Measurements from ENCODE around the gene CYFIP1.

The CYFIP1 gene

DNA sequence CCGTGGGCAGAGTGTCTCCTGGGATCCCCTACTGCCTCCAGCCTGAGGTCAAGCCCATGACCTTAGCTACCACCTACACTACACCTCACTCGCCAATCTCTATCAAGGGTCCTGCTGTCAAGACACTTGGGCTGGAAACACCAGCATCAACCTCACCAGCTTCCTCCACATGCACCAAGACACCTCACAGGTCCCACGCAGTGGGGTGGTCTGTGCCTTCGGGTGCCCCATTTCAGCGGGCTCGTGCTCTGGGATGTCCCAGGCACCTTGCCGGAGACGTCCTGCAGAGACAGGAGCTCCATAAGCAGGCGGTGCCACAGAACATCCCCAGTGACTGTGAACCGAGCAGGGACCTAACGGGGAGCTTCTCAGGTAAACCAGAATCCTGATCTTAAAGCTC, 20.0 kb downstream of the CYFIP1 start:
- H3K27ac ChIP-seq, result peak overlapping the region; percentile 50 to 67
- H3K4me3 ChIP-seq, result no peak overlapping the region
- TF ChIP-seq, protein P1, sequence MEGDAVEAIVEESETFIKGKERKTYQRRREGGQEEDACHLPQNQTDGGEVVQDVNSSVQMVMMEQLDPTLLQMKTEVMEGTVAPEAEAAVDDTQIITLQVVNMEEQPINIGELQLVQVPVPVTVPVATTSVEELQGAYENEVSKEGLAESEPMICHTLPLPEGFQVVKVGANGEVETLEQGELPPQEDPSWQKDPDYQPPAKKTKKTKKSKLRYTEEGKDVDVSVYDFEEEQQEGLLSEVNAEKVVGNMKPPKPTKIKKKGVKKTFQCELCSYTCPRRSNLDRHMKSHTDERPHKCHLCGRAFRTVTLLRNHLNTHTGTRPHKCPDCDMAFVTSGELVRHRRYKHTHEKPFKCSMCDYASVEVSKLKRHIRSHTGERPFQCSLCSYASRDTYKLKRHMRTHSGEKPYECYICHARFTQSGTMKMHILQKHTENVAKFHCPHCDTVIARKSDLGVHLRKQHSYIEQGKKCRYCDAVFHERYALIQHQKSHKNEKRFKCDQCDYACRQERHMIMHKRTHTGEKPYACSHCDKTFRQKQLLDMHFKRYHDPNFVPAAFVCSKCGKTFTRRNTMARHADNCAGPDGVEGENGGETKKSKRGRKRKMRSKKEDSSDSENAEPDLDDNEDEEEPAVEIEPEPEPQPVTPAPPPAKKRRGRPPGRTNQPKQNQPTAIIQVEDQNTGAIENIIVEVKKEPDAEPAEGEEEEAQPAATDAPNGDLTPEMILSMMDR (IDR thresholded peaks at IDR 0.05), result no peak
- DNase-seq (ENCODE audit: low spot score), result no peak

DNA sequence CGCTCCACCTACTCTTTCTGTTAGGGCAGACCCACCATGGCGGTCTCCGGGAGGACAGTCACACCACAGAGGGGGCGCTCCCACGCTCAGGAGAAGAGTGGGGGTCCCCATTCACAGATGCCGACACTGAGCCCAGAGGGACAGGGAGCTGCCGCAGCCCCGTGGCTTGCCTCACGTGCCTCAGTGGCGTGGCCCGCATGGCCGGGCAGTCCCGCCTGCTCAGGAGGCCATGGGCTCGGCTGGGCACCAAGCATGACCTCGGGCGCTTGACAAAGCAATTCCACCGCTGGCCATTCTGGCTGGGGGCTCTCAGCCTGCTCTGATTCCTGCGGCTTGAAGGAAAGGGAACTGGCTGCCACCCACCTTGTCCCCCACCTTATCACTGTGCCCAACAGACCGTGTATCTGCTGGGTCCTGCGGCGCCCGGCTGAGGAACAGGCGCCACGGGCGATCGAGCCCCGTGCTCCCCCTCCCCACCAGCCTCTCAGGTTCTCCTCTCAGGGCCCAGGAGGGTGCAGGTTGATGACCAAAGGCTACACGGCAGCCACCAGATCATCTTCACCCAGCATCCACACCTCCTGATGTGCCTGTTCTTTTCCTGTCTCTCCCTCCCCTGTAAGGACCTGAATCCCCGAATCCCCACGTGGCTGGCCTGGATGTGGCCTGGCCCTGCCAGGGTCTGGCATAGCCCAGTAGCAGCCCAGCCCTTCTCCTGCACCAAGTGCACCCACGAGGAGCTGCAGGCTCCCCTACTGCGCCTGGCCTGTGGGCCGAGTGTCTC, 20.7 kb downstream of the CYFIP1 start:
- no peak for DNase-seq (ENCODE audit: low spot score)
- H3K4me3 ChIP-seq, result no peak overlapping the region
- TF ChIP-seq, protein P1 (IDR thresholded peaks at IDR 0.05), result no peak
- H3K27ac ChIP-seq, result peak overlapping the region; percentile 50 to 67

DNA sequence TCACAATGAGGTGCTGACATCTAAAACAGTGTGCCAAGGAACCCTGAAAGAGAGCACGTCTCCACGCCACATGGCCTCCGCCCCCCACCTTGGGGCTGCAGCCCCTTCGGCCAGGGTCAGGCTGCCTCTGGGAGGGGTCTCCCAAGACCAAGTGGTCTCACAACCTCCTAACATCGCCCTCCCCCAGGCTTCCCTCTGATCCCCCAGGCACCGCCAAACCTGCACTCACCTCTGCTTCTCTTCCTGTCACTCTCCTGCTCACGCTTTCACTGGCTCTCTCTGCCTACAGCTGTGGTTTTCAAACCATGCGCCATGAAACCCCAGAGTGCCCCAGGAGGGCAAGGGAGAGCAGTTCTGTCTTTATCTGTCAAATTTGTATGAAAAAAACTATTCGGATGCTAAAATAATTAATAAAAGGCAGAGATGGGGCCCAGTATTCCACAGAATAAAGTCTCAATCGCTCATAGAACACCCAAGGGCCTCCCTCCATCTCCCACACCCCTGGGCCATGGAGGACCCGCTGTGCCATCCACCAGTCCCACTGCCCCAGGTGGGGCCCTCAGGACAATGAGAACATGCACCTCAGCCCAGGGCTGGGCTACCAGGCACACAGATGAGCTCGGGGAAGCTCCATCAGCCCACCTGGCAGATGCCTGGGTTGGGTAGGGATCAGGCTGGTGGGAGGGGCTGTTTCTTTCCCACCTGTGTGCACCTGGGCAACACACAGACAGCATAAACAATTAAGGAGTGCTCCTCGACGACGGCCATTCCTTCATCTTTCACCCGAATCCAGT, 21.5 kb downstream of the CYFIP1 start:
- H3K27ac ChIP-seq, result peak overlapping the region in 1 of 2 donors; percentile 67

DNA sequence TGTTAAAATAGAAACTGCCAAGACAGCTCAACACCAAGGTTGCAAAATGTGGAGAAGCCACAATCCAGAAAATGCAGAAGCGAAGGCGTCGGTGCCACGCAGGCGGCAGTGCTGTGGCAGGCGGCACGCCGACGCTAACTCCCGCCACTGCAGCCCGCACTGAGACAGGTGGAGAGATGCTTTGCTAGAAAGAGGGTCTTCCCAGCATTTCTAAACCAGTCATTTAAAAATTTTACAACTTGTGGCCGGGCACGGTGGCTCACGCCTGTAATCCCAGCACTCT, 23.2 kb downstream of the CYFIP1 start:
- no peak for DNase-seq (ENCODE audit: low spot score)
- H3K4me3 ChIP-seq, result no peak overlapping the region
- TF ChIP-seq, protein P1 (IDR thresholded peaks at IDR 0.05), result no peak
- peak overlapping the region; percentile 58 to 85 for H3K27ac ChIP-seq

More for the DNA sequence above, 21.5 kb downstream of the CYFIP1 start:
- no peak overlapping the region for H3K4me3 ChIP-seq
- TF ChIP-seq, protein P1 (IDR thresholded peaks at IDR 0.05), result no peak
- DNase-seq (ENCODE audit: low spot score), result no peak

DNA sequence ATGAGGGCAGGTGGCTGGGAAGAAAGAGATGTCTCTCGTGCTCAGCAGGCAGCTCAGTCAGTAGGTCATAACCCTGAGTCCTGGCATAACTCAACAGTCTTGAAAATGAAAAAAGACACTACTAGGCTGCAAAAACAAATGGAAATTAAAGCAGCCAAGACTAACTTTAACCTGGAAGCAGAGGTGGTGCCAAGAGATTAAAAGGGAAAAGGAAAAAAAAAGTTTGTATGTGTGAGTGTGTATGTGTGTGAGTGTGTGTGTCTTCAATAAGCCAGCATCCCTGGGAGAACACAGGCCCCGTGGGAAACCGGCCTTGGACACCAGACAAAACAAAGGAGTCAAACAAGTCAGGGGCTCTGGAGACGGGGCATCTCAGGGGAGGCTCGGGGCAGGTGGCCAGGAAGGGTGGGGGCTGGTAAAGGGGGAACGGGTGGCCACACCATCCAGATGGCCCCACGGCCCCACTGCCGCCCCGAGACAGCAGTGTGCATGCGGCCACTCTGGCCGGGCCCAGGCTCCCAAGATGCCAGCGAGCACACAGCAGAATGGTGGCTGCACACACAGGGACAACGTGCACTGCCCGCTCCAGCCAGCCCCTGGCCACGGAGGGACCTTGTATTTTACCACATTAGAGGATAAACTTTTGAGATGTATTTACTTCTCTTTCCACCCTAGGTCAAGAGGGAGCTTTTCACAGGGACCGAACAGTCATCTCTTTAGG, 23.8 kb downstream of the CYFIP1 start:
- peak overlapping the region; percentile 24 for H3K4me3 ChIP-seq
- DNase-seq (ENCODE audit: low spot score), result peak; percentile 81
- peak overlapping the region; percentile 58 to 85 for H3K27ac ChIP-seq
- TF ChIP-seq, protein P1 (IDR thresholded peaks at IDR 0.05), result no peak

DNA sequence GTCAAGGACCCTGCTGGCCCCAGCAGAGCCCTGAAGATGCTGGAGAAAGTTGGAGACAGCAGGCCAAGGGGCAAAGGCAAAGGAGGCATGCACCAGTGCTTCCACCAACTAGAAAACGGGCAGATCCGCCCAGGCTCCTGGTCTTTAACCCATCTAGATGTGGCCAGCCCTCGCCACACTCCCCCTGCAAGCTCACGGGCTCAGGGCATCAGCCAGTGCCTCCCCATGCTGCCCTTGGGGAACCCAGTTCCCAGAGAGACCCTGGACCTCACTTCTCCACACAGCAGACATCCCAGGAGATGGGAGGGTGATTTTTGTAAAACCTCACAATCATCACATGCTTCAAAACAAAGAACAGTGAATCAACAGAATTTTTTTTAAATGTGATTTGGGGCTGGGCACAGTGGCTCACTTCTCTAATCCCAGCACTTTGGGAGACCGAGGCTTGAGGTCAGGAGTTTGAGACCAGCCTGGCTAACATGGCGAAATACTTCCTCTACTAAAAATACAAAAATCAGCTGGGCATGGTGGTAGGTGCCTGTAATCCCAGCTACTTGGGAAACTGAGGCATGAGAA, 24.5 kb downstream of the CYFIP1 start:
- Histone ChIP-seq H3K27ac (peak overlapping the region; percentile 58 to 76), H3K4me3 (peak overlapping the region; percentile 24)
- DNase-seq (ENCODE audit: low spot score), result no peak
- TF ChIP-seq, protein P1 (IDR thresholded peaks at IDR 0.05), result no peak

Data from coronary artery (tissue), 2 donors.